ENCODE measurements around the gene ZNF385D. TPM values are rescaled to one million over a fixed set of nuclear protein-coding genes. Genes with fewer than 3 reads are reported as not detected.

Gene ZNF385D
- total and polyA plus RNA-seq, 3 donors from 2014 or later: 21.1 to 57.0 (median 31.4) TPM

DNA sequence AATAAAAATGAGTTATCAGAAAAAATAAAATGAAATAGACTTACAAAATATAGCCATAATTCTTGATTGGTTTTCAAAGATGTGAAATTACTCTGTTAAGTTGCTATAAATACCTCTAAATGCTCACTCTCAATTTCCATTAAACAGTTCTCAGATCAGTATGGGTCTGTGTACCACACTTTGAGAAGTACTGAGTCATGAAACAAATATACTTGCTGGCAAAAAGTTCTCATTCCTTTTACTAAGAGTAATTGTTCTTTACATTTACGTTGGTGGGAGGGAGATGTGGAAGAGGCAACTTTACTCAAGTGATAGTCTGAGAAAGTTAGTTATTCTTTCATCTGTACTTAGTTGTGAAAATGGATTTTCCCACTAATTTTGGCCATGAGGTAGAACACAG is 96.3 kb downstream of the ZNF385D start:
- H3K36me3 ChIP-seq (ENCODE audit: low read depth, missing control alignments): no peaks in the 10 kb centered on the region
- no peaks in the 10 kb centered on the region for H3K27me3 ChIP-seq
- intact Hi-C loops (cut with DNase I; ENCODE audit: low total_unique reads): no loop called here
- H3K27ac ChIP-seq: no peak overlapping the region
- TF ChIP-seq, protein P1, sequence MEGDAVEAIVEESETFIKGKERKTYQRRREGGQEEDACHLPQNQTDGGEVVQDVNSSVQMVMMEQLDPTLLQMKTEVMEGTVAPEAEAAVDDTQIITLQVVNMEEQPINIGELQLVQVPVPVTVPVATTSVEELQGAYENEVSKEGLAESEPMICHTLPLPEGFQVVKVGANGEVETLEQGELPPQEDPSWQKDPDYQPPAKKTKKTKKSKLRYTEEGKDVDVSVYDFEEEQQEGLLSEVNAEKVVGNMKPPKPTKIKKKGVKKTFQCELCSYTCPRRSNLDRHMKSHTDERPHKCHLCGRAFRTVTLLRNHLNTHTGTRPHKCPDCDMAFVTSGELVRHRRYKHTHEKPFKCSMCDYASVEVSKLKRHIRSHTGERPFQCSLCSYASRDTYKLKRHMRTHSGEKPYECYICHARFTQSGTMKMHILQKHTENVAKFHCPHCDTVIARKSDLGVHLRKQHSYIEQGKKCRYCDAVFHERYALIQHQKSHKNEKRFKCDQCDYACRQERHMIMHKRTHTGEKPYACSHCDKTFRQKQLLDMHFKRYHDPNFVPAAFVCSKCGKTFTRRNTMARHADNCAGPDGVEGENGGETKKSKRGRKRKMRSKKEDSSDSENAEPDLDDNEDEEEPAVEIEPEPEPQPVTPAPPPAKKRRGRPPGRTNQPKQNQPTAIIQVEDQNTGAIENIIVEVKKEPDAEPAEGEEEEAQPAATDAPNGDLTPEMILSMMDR (IDR thresholded peaks at IDR 0.05): no peak
- no peak for TF ChIP-seq POLR2A (IDR thresholded peaks at IDR 0.05)
- 74 to 81% methylated on average over 1 of the region's 1 CpG for WGBS, 2 donors
- no peak overlapping the region for H3K4me3 ChIP-seq
- no peak for DNase-seq
- H3K4me1 ChIP-seq: no peaks in the 10 kb centered on the region
- H3K9me3 ChIP-seq: no peaks in the 10 kb centered on the region

DNA sequence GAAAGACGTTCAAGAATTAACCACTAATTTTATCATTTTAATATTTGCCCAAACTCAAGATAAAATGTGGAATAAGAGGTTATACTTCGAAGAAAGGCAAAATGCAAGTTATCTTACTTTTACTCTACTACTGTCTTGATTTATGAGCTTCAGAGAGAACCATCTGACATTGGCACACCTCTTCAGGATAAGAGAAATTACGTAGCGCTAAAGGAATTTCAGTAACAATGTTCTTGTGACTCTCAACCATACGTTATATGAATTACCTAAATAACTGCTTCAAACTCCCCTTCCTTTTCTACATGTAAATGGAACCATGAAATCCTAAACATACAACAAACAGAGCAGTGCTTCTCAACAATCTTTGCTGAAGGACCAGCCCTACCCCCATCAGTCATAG is 96.8 kb downstream of the ZNF385D start:
- intact Hi-C loops (cut with DNase I; ENCODE audit: low total_unique reads): no loop called here
- Histone ChIP-seq H3K4me3 (no peak overlapping the region), H3K27ac (no peak overlapping the region), H3K27me3 (no peaks in the 10 kb centered on the region), H3K9me3 (no peaks in the 10 kb centered on the region), H3K4me1 (no peaks in the 10 kb centered on the region), H3K36me3 (ENCODE audit: low read depth, missing control alignments) (no peaks in the 10 kb centered on the region)
- WGBS, 2 donors: 66 to 74% methylated on average over 5 of the region's 5 CpGs
- DNase-seq: no peak
- no peak for TF ChIP-seq POLR2A (IDR thresholded peaks at IDR 0.05)
- TF ChIP-seq, protein P1 (IDR thresholded peaks at IDR 0.05): no peak

DNA sequence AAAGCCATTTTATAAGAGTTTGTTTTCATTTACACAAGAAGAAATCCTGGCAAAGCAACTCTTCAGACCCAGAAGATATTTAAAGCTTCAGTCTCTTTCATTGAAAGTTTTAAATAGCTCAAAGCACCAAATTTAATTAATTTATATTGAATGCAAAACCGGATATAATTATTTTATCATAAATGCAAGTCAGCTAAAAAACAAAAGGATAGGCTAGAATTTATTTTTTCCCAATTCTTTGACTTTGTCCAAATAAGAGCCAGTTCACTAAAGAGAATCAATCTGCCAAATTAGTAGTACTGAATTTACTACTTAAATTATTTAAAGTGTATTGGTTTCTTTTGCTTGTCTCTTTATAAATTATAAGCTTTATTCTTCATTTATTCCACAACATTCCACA is 101.5 kb downstream of the ZNF385D start:
- DNase-seq: no peak
- TF ChIP-seq, protein P1 (IDR thresholded peaks at IDR 0.05): no peak
- TF ChIP-seq POLR2A (IDR thresholded peaks at IDR 0.05): no peak
- H3K27ac ChIP-seq: no peak overlapping the region
- H3K9me3 ChIP-seq: no peaks in the 10 kb centered on the region
- 53 to 70% methylated on average over 1 of the region's 1 CpG for WGBS, 2 donors
- intact Hi-C loops (cut with DNase I; ENCODE audit: low total_unique reads): no loop called here
- no peaks in the 10 kb centered on the region for H3K27me3 ChIP-seq
- no peak overlapping the region for H3K4me3 ChIP-seq
- no peaks in the 10 kb centered on the region for H3K4me1 ChIP-seq
- H3K36me3 ChIP-seq (ENCODE audit: low read depth, missing control alignments): no peaks in the 10 kb centered on the region

DNA sequence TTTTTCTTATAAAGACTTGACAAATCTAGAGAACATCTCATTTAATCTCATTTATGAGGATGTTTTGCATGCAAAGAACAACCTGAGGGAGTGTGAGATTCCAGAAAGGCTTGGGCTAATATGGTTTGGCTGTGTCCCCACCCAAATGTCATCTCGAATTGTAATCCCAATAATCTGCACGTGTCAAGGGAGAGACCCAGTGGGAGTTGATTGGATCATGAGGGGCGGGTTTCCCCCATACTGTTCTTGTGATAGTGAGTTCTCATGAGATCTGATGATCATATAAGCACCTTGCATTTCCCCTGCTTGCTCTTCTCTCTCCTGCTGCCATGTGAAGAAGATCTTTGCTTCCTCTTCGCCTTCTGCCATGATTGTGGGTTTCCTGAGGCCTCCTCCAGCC is 103.0 kb downstream of the ZNF385D start:
- 88 to 91% methylated on average over 4 of the region's 4 CpGs for WGBS, 2 donors

More for the DNA sequence above, 103.0 kb downstream of the ZNF385D start:
- no peak for DNase-seq
- intact Hi-C loops (cut with DNase I; ENCODE audit: low total_unique reads): no loop called here
- H3K4me1 ChIP-seq: no peaks in the 10 kb centered on the region
- no peaks in the 10 kb centered on the region for H3K9me3 ChIP-seq
- no peaks in the 10 kb centered on the region for H3K36me3 ChIP-seq (ENCODE audit: low read depth, missing control alignments)
- no peak overlapping the region for H3K4me3 ChIP-seq
- TF ChIP-seq, protein P1 (IDR thresholded peaks at IDR 0.05): no peak
- no peak for TF ChIP-seq POLR2A (IDR thresholded peaks at IDR 0.05)
- no peaks in the 10 kb centered on the region for H3K27me3 ChIP-seq
- H3K27ac ChIP-seq: no peak overlapping the region

Data from testis (tissue), 3 donors.